ENCODE data around the gene MTA3.

GRCh38 chr2:42581257-42581656 is 12.8 kb downstream of the MTA3 start:
- TF ChIP-seq, protein P1, sequence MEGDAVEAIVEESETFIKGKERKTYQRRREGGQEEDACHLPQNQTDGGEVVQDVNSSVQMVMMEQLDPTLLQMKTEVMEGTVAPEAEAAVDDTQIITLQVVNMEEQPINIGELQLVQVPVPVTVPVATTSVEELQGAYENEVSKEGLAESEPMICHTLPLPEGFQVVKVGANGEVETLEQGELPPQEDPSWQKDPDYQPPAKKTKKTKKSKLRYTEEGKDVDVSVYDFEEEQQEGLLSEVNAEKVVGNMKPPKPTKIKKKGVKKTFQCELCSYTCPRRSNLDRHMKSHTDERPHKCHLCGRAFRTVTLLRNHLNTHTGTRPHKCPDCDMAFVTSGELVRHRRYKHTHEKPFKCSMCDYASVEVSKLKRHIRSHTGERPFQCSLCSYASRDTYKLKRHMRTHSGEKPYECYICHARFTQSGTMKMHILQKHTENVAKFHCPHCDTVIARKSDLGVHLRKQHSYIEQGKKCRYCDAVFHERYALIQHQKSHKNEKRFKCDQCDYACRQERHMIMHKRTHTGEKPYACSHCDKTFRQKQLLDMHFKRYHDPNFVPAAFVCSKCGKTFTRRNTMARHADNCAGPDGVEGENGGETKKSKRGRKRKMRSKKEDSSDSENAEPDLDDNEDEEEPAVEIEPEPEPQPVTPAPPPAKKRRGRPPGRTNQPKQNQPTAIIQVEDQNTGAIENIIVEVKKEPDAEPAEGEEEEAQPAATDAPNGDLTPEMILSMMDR (IDR thresholded peaks at IDR 0.05; ENCODE audit: insufficient read depth, low read length) = no peak
- TF ChIP-seq GABPA (IDR thresholded peaks at IDR 0.05; ENCODE audit: low read depth) (no peak), POLR2AphosphoS5 (IDR thresholded peaks at IDR 0.05; ENCODE audit: low read depth) (no peak), REST (IDR thresholded peaks at IDR 0.05; ENCODE audit: insufficient replicate concordance, low read depth) (no peak)
